Endothelial cell (in vitro differentiated cells): ENCODE measurements around the gene RPL34. TPM values are rescaled to one million over a fixed set of nuclear protein-coding genes. Genes with fewer than 3 reads are reported as not detected.

ENCODE experiments used
- DNase-seq: peaks from one replicate; pipeline ENCODE4 v3.0.0; 2021; ENCODE audit warnings: low spot score
- H3K27ac Mint-ChIP-seq: one replicate; pipeline ENCODE4 v1.8.0; 2021; ENCODE audit warnings: mixed read lengths, inconsistent platforms; ENCODE audit not compliant: unreplicated experiment
- H3K27me3 Mint-ChIP-seq: one replicate; pipeline ENCODE4 v1.8.0; 2021; ENCODE audit warnings: mild to moderate bottlenecking, moderate library complexity, mixed read lengths, inconsistent platforms; ENCODE audit not compliant: unreplicated experiment
- H3K36me3 Mint-ChIP-seq: one replicate; pipeline ENCODE4 v1.8.0; 2021; ENCODE audit warnings: mild to moderate bottlenecking, low read depth, mixed read lengths, inconsistent platforms; ENCODE audit not compliant: unreplicated experiment
- H3K4me1 Mint-ChIP-seq: one replicate; pipeline ENCODE4 v1.8.0; 2021; ENCODE audit warnings: mild to moderate bottlenecking, mixed read lengths, inconsistent platforms; ENCODE audit not compliant: unreplicated experiment
- H3K4me3 Mint-ChIP-seq: one replicate; pipeline ENCODE4 v1.8.0; 2021; ENCODE audit warnings: mild to moderate bottlenecking, mixed read lengths, inconsistent platforms; ENCODE audit not compliant: unreplicated experiment
- H3K9me3 Mint-ChIP-seq: one replicate; pipeline ENCODE4 v1.8.0; 2021; ENCODE audit warnings: mixed read lengths, inconsistent platforms; ENCODE audit not compliant: unreplicated experiment
- CTCF ChIP-seq: fragments of 200-600 bp; sonication (generic); IDR thresholded peaks from one replicate; pipeline ENCODE4 v1.5.0; 2021; ENCODE audit warnings: antibody characterized with exemption; ENCODE audit not compliant: unreplicated experiment
- total RNA-seq: library from RNA; stranded (reverse); fragmentation: NEBNext Ultra II Directional; extraction: Animal tissue kit (Norgen Biotek cat#: 25700); gene quantifications from one replicate; pipeline ENCODE4 v1.2.1, GENCODE V29; 2021; ENCODE audit not compliant: unreplicated experiment

RPL34 gene
- total RNA-seq, 1 donor from 2014 or later = 1,233 TPM

GRCh38 chr4:108674356-108674977 lies 54.1 kb downstream of the RPL34 start:
- H3K9me3 Mint-ChIP-seq = no peaks in the 10 kb centered on the region
- H3K4me1 Mint-ChIP-seq = peaks cover 2% of the 10 kb centered on the region
- no peak overlapping the region for H3K4me3 Mint-ChIP-seq
- no peak for TF ChIP-seq CTCF
- DNase-seq = no peak
- no peak overlapping the region for H3K27ac Mint-ChIP-seq
- peaks cover 2% of the 10 kb centered on the region for H3K27me3 Mint-ChIP-seq
- peaks cover 8% of the 10 kb centered on the region for H3K36me3 Mint-ChIP-seq

Other genes starting within 250 kb of the RPL34 start
- gene OSTC, start 30.0 kb downstream of the RPL34 start, total RNA-seq = 191 TPM
- gene ETNPPL, start 142.5 kb downstream of the RPL34 start, total RNA-seq = not detected